ENCODE measurements around the gene FJX1.
"Not testable (repeated sequence)": the region's sequence is repeated elsewhere in the genome, so short reads cannot be mapped to it uniquely, and the experiment has no call there.

FJX1 gene

GRCh38 chr11:35667257-35667656, 49.0 kb downstream of the FJX1 start:
- no peak overlapping the region for H2AFZ ChIP-seq (ENCODE audit: low read length)
- H4K20me1 ChIP-seq (ENCODE audit: insufficient read depth, low read length), result no peaks in the 10 kb centered on the region
- H3F3A ChIP-seq (ENCODE audit: insufficient read depth, low read length), result no peaks in the 10 kb centered on the region
- H3K79me2 ChIP-seq (ENCODE audit: insufficient read depth, low read length), result peaks cover 5% of the 10 kb centered on the region; the same call in 1 of the 2 replicates
- H3K36me3 ChIP-seq (ENCODE audit: insufficient read depth, low read length), result peaks cover 12% of the 10 kb centered on the region
- peaks cover 11% of the 10 kb centered on the region; the same call in 1 of the 2 replicates for H3K9me3 ChIP-seq (ENCODE audit: low read length)
- peaks cover 21% of the 10 kb centered on the region for H3K4me1 ChIP-seq (ENCODE audit: insufficient read depth, low read length, severe bottlenecking)
- H3K27ac ChIP-seq (ENCODE audit: low read depth, low read length, poor library complexity, severe bottlenecking), result no peak overlapping the region
- H3K9ac ChIP-seq (ENCODE audit: low read length), result no peak overlapping the region
- no peaks in the 10 kb centered on the region for H3K27me3 ChIP-seq (ENCODE audit: insufficient read depth, low read length)
- no peak overlapping the region for H3K4me3 ChIP-seq (ENCODE audit: low read depth, low read length, poor library complexity, severe bottlenecking)
- no peak for TF ChIP-seq EZH2 (IDR thresholded peaks at IDR 0.05; ENCODE audit: borderline replicate concordance, low read length)
- TF ChIP-seq, protein P1, sequence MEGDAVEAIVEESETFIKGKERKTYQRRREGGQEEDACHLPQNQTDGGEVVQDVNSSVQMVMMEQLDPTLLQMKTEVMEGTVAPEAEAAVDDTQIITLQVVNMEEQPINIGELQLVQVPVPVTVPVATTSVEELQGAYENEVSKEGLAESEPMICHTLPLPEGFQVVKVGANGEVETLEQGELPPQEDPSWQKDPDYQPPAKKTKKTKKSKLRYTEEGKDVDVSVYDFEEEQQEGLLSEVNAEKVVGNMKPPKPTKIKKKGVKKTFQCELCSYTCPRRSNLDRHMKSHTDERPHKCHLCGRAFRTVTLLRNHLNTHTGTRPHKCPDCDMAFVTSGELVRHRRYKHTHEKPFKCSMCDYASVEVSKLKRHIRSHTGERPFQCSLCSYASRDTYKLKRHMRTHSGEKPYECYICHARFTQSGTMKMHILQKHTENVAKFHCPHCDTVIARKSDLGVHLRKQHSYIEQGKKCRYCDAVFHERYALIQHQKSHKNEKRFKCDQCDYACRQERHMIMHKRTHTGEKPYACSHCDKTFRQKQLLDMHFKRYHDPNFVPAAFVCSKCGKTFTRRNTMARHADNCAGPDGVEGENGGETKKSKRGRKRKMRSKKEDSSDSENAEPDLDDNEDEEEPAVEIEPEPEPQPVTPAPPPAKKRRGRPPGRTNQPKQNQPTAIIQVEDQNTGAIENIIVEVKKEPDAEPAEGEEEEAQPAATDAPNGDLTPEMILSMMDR (IDR thresholded peaks at IDR 0.05; ENCODE audit: low read length), result no peak
- H3K9me2 ChIP-seq (ENCODE audit: low read depth, low read length), result no peaks in the 10 kb centered on the region
- H3K4me2 ChIP-seq (ENCODE audit: low read length), result no peak overlapping the region

GRCh38 chr11:35668350-35668749, 50.1 kb downstream of the FJX1 start:
- H3K9me2 ChIP-seq (ENCODE audit: low read depth, low read length); H3K27me3 ChIP-seq (ENCODE audit: insufficient read depth, low read length); H3K9ac ChIP-seq (ENCODE audit: low read length); H3K4me3 ChIP-seq (ENCODE audit: low read depth, low read length, poor library complexity, severe bottlenecking); H3F3A ChIP-seq (ENCODE audit: insufficient read depth, low read length); H3K79me2 ChIP-seq (ENCODE audit: insufficient read depth, low read length); H4K20me1 ChIP-seq (ENCODE audit: insufficient read depth, low read length); H3K27ac ChIP-seq (ENCODE audit: low read depth, low read length, poor library complexity, severe bottlenecking); H2AFZ ChIP-seq (ENCODE audit: low read length); H3K4me2 ChIP-seq (ENCODE audit: low read length): not testable (repeated sequence)
- Histone ChIP-seq H3K4me1 (ENCODE audit: insufficient read depth, low read length, severe bottlenecking) (peaks cover 13% of the 10 kb centered on the region), H3K36me3 (ENCODE audit: insufficient read depth, low read length) (peaks cover 12% of the 10 kb centered on the region), H3K9me3 (ENCODE audit: low read length) (peaks cover 11% of the 10 kb centered on the region; the same call in 1 of the 2 replicates)
